ENCODE measurements around the gene GAST.

The GAST gene

GRCh38 chr17:41737680-41738023 is 25.5 kb downstream of the GAST start:
- H3K4me3 ChIP-seq (ENCODE audit: low read depth in 1 of 2, low read length in 1 of 2), result no peak overlapping the region
- TF ChIP-seq CTCF (IDR thresholded peaks at IDR 0.05), result no peak
- H3K36me3 ChIP-seq, result no peaks in the 10 kb centered on the region
- no peaks in the 10 kb centered on the region for H3K9me3 ChIP-seq
- H3K27ac ChIP-seq, result no peak overlapping the region
- H3K27me3 ChIP-seq, result peaks cover 54% of the 10 kb centered on the region
- peaks cover 0 to 3% of the 10 kb centered on the region in 2 experiments for H3K4me1 ChIP-seq (ENCODE audit: control insufficient read depth in 1 of 2, insufficient read depth in 1 of 2, low read depth in 1 of 2, low read length in 1 of 2)

GRCh38 chr17:41738077-41738800 is 26.1 kb downstream of the GAST start:
- peak; percentile 89 for TF ChIP-seq CTCF (IDR thresholded peaks at IDR 0.05)
- H3K27me3 ChIP-seq, result peaks cover 49% of the 10 kb centered on the region
- no peaks in the 10 kb centered on the region for H3K36me3 ChIP-seq
- no peak overlapping the region for H3K4me3 ChIP-seq (ENCODE audit: low read depth in 1 of 2, low read length in 1 of 2)
- H3K4me1 ChIP-seq (ENCODE audit: control insufficient read depth in 1 of 2, insufficient read depth in 1 of 2, low read depth in 1 of 2, low read length in 1 of 2), result peaks cover 0 to 3% of the 10 kb centered on the region in 2 experiments
- H3K27ac ChIP-seq, result no peak overlapping the region
- no peaks in the 10 kb centered on the region for H3K9me3 ChIP-seq

GRCh38 chr17:41738801-41739112 is 26.6 kb downstream of the GAST start:
- H3K9me3 ChIP-seq, result no peaks in the 10 kb centered on the region
- no peaks in the 10 kb centered on the region for H3K36me3 ChIP-seq
- H3K27me3 ChIP-seq, result peaks cover 43% of the 10 kb centered on the region
- TF ChIP-seq CTCF (IDR thresholded peaks at IDR 0.05), result no peak
- peaks cover 0 to 3% of the 10 kb centered on the region in 2 experiments for H3K4me1 ChIP-seq (ENCODE audit: control insufficient read depth in 1 of 2, insufficient read depth in 1 of 2, low read depth in 1 of 2, low read length in 1 of 2)
- no peak overlapping the region for H3K4me3 ChIP-seq (ENCODE audit: low read depth in 1 of 2, low read length in 1 of 2)
- no peak overlapping the region for H3K27ac ChIP-seq

- Histone ChIP-seq H3K27me3 (peaks cover 33% of the 10 kb centered on the region), H3K27ac (no peak overlapping the region), H3K4me1 (ENCODE audit: control insufficient read depth in 1 of 2, insufficient read depth in 1 of 2, low read depth in 1 of 2, low read length in 1 of 2) (no peaks in the 10 kb centered on the region), H3K9me3 (no peaks in the 10 kb centered on the region), H3K36me3 (no peaks in the 10 kb centered on the region), H3K4me3 (ENCODE audit: low read depth in 1 of 2, low read length in 1 of 2) (no peak overlapping the region)
- no peak for TF ChIP-seq CTCF (IDR thresholded peaks at IDR 0.05)
Observed at GRCh38 chr17:41739661-41740352, 27.7 kb downstream of the GAST start.

- Histone ChIP-seq H3K27ac (no peak overlapping the region), H3K36me3 (no peaks in the 10 kb centered on the region), H3K27me3 (peaks cover 26% of the 10 kb centered on the region), H3K4me1 (ENCODE audit: control insufficient read depth in 1 of 2, insufficient read depth in 1 of 2, low read depth in 1 of 2, low read length in 1 of 2) (no peaks in the 10 kb centered on the region), H3K4me3 (ENCODE audit: low read depth in 1 of 2, low read length in 1 of 2) (no peak overlapping the region), H3K9me3 (no peaks in the 10 kb centered on the region)
- TF ChIP-seq CTCF (IDR thresholded peaks at IDR 0.05), result no peak
Observed at GRCh38 chr17:41740506-41740905, 28.4 kb downstream of the GAST start.
